HG03280 (cell line): ENCODE measurements around the gene LMX1A.

Source experiments
- ATAC-seq: cut with Tn5 transposase; IDR thresholded peaks from one replicate; pipeline ENCODE4 v1.9.1; 2021; ENCODE audit warnings: mild to moderate bottlenecking, moderate library complexity; ENCODE audit not compliant: unreplicated experiment

LMX1A gene

DNA sequence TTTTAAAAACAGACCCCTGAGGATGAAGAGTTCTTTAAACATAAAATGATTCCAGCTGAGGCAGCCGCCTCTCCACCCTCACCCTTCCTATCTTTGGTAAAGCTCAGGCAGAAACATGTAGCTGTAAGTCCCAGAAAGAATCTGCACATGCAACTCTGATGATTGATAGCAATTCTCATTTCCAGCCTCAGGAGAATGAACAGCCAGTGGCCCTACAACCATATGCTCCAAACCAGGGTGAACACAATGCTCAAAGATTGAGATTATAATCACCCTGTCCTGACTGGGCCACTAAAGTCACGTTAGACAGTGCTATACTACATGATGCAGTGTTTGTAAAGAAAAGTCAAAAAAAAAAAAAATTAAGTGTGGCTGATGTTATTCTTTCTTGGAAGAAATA, 80.2 kb downstream of the LMX1A start:
- no peak for ATAC-seq

DNA sequence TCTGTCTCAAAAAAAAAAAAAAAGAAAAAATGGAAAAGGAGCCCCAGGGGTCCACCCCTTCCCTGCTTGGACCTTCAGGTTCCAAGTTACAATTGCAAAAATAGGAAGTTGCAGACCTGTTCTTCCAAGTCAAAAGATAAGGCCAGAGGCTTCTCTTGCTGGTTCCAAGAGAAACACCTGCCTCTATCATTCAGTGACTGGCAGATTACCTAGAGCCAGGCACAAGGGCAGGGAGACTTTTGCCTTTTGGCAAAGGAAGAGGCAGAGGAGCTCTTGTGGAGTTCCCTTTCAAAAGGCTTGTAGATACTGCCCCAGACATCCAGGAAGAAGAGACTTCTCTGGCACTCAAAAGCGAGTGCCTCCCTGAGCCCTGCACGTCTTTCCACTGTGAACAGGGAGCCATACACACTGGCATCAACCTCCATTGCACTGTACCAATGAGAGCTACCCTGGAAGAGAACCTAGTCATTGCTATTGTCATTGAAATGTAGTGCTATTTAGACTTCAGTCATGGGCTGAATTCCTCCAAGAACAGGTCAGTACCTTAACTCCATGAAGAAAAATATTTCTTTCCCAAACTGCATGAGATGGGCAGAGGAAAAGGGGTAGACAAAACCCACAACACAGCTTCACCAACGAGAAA, 91.2 kb downstream of the LMX1A start:
- no peak for ATAC-seq

DNA sequence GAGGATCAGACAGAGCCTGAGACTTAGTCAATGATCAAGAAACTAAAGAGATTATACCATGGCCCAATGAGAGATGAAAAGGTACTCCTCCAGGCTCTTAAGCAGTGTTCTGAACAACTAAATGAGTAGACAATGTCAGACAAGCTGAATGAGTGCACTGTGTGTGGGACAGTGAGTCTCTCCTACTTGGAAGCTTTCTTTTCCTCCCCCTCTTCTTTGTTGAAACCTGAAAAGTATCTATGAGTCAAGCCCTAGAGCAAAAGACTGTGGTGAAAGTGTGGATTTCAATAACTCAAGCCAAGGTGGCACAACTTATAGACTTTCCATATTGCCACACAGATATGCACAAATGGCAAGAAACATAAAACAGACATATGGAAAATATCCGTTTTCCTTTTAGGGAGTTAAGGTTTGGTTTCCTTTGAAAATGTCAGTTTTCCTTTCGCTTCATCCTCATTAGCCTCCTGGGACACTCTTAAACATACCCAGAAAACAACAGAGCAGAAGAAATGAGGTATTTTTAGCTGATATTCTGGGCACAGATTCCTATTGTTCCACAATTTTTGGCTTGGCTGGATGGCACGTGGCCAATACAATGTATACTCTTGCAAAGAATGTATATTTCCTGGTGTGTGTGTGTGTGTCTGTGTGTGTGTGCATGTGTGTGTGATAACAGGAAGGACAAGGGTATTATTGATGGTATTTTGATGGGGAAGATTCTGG, 96.6 kb downstream of the LMX1A start:
- no peak for ATAC-seq

GRCh38 chr1:165259236-165259635, 97.3 kb downstream of the LMX1A start:
- no peak for ATAC-seq

GRCh38 chr1:165257969-165258459, 98.5 kb downstream of the LMX1A start:
- ATAC-seq = peak; percentile 78

DNA sequence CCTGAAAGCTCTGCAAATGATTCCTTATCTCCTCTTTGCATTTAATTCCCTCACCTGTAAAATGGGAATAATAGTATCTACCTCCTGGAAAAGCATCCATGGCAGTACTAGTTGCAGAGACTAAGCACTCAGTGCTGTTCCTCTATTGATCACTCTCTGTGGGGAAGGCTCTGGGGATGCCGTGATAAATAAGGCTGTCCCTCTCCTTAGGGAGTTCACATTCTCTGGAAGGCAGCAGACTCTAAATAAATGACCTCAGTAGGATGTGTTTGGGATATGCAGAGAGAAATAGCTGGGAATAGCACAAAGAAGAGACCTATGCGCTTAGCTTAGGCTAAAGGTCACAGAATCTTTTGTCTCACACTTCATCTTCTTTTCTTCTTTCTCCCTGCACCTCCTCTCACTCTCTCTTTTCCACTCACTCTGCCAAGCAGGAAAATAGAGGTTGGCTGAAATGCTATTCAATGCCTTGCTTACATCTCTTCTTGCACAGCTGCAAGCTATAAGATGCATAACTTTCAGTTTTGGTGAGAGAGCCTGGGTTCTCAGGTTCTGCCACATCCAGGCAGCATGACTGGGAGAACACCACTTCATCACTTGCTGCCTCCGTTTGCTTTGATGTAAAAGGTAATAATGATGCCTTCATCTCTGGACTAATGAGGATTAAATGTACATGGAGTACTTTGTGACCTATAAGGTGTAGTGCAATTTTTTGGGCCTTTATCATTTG, 101.5 kb downstream of the LMX1A start:
- ATAC-seq = no peak

GRCh38 chr1:165254376-165254775, 102.1 kb downstream of the LMX1A start:
- no peak for ATAC-seq

DNA sequence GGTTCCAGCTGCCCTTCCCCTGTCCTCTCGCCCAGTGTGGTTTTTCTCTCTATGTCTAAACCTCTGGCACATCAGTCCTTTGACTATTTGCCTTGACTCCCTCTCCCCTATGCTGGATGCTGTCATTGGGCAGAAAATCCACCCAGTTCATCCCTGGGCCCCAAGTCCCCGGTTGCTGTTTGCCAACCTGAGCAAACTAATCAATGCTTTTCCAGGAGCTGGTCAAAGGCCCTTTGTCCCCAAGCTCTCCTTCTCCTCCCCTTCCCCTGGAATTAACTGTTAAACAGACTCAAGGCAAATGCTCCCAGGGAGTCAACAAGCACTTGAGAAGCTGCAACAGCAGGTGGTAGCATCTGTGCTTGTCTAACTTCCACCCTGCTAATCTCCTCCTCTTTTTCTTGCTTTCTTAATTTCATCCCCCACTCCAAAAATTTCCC, 102.7 kb downstream of the LMX1A start:
- no peak for ATAC-seq

DNA sequence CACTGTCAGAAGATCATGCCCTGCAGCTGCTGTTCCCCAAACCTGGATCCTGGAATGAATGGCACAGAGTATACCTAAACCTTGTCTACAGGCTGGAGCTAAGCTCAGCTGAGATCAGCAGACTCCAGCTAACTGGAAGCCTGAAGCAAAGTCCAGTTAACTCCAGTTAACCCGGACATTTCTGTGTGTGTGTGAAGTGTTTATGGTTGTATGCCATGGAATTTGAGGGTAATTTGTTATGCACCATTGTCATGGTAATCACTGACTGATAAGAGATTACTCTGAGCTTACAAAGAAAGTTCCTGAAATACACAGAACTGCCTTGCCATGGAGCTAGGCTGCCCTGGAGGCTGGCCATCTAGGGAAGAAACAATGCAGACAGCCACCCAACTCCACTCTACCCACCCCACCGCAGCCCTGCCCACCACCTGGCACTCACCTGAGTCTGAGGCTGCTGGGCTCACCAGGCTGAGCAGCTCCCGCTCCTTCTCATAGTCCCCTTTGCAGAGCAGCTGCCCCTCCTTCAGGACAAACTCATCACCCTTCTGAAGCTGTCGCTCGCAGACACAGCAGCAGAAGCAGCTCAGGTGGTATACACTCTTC, 107.4 kb downstream of the LMX1A start:
- no peak for ATAC-seq

GRCh38 chr1:165241952-165242351, 114.6 kb downstream of the LMX1A start:
- ATAC-seq = no peak

DNA sequence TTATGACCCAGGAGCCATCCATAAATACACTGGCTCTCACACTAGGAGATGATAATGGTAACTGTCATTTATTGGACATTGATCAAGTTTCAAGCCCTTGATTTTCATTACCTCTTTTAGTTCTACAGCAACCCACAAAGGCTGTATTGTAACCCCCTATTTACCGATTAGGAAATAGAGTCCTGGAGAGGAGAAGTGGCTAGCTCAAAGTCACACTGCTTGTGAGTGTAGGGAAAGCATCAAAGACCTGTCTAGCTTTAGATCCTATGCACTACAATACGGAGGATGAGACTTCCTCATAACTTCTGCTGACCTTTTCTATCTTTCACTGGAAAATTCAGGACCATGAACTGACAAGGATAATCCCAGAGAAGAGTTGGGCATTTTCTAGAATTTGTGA, 115.2 kb downstream of the LMX1A start:
- ATAC-seq = no peak

DNA sequence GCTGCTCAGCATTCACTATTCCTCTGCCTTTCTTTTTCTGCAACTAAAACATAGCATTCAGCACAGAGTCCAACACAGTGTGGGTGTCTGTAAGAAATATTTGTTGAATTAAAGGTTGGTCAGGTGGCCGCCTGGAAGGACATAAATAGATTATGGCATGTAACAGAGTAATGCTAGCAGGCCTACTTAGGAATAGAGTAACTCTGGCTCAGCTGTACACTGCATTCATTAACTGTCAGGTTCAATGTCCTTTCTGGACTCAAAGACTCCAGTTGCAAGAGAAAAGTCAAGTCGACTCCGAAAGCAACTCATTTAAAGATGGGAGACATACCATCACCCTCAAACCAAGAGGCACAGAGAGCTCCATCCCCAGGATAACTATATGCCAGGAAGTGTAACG, 116.0 kb downstream of the LMX1A start:
- no peak for ATAC-seq

DNA sequence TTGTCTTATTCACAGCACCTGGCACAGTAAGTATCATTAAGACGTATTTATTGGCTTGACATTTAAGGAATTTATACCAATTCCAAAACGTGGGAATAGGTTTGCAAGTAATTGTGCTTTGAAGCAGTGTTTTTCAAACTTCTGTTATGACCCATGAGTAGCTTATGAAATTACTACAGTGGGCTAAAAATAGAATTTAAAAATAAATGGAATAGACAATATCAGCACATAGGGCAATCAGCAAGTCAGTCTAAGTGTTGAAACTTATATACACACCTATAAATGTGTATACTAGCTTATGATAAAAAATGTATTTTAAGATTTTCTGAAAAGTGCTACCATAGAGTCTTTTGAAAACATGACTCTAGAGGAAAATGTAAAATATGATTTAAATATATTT, 116.6 kb downstream of the LMX1A start:
- no peak for ATAC-seq

DNA sequence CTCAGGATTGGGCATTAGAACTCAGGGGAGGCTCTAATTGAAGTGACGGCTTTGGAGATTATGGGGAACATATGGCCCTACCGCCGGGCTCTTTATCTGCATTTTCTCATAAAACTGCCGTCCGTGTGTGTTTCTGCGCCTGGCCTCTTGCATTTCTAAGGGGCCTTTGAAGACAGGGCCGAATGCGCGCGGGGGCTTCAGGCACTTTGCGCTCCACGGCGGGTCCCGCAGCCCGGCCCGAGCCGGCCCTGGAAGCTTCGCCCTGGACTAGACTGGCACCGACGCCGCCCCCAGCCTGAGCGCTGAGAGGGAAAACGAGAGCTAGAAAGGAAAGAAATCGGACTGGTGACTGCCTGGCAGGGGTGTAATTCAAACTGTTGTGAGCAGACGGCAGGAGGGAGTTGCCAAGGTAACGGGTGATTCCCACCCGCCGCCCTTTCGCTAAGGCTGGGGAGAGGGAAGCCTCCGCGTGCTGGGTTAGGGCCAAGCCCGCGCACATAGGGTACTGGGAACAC, 120.7 kb downstream of the LMX1A start:
- no peak for ATAC-seq

DNA sequence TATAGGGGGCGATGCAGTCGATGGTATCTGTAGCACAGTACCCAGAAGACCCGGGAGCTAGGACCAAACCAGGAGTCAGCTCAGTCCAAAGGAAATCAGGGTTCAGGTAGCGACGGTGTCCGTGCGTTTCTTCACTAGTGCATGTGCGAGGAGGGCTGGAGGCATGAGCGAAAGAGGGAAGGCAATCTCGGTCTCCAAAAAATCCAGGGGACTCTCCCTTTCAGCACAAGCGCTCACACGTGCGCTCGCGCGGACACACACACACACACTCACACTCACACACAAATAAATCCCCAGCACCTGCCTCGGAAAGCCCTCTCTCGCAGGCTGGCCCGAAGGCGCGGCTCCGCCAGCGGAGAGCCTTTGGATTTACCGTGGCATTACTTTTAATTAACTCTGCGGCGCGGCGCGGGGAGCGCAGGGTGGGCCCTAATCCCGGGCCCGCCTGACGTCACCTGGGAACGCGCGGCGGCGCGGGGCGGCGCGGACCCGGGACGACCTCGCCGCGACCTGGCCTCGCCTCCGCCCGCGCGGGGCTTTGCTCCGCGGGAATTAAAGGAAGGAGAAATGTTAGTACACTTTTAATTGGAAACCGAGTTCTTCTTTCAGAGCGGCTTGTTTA, 121.2 kb downstream of the LMX1A start:
- no peak for ATAC-seq

DNA sequence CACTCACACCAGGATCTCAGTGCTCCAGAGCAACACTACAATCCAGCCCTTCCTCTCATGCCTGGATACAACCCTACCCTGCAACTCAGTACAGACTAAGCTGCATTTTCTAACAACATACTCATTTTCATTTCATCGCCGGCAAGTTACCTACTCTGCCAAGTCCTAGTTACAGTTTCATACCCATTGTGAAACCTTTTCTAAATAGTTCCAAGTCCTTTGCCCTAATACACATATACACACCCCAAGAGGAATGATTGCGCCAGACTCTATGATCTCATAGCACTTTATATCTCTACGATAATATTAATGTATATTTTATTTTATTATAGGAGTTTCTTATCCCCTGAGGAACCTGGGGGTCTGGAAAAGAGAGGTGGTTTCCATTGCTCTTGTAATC, 122.4 kb downstream of the LMX1A start:
- ATAC-seq = no peak

- ATAC-seq = no peak
Measured at GRCh38 chr1:165228676-165229075, 127.8 kb downstream of the LMX1A start.

DNA sequence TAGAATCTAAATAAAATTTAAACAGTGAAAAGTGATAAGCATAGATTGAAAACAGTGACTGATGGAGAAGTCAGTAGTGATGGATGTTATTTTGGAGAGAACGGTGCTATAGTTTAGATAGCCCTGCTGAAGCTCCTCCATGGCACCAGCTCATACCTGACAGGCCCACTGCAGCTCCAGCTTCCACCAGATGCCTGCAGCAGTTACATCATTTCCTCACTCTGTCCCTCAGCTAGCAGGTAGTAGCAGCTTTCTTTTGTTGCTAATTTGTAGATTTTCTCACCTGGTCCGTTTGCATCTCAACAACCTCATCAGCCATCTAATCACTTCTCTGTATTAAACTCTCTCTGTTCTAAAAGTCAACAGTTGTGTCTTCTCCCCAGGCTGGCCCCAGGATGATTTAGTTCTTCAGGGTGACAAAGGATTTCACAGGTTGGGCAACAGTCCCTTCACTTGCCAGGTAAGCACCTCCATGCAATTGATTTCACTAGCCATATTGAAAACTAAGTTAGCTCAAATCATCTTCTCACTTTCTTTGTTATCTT, 128.3 kb downstream of the LMX1A start:
- no peak for ATAC-seq

DNA sequence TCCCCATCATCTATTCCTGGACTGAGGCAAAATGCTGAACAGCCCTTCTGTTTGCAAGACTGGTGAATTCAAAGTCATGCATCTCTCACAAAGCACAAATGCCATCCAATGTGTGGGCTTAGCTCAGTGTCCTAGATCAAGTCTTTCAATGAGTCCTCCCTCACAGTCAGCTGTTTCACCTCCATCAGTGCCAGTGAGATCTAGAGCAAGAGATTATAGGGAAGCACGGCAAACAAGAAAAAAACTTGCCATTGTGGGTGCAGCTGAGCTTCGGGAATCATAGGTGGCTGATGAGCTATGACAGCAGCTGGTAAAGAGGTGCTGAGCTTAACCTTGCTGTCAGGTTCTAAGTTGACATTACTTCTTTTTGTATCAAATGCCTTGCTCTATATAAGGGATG, 130.2 kb downstream of the LMX1A start:
- no peak for ATAC-seq

GRCh38 chr1:165225650-165226049, 130.9 kb downstream of the LMX1A start:
- no peak for ATAC-seq

DNA sequence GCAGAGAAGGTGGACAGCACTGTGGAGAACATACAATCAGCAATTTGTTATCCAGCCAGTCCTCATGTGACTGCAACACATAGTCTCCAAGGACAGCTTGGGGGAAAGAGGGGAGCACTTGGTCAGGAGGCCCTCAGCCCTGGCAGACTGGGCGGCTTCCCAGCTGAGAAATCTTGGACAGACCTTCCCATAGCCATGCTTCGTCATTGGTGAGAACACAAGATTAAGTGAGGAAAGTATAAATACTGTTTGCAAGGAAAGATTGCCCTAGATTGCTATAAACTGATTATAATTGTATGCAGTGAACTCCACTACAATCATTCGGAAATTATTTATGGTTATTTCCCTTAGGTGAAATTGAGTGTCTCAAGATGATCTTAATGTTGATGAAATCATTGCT, 131.5 kb downstream of the LMX1A start:
- no peak for ATAC-seq
